Colonic mucosa (tissue), 4 donors: ENCODE results near the gene MLYCD. TPM values are rescaled to one million over a fixed set of nuclear protein-coding genes. Genes with fewer than 3 reads are reported as not detected.

Experiments used
- DNase-seq: peaks from one replicate; pipeline ENCODE4 v3.0.0-alpha.2; 2020
- H3K27ac ChIP-seq: fragments of 200-600 bp; one replicate; pipeline ENCODE4 v1.8.0; 2021
- H3K27me3 ChIP-seq: fragments of 200-600 bp; one replicate; pipeline ENCODE4 v1.8.0; 2021
- H3K36me3 ChIP-seq: fragments of 200-600 bp; one replicate; pipeline ENCODE4 v1.8.0; 2021
- H3K4me1 ChIP-seq: fragments of 200-600 bp; one replicate; pipeline ENCODE4 v1.8.0; 2021; ENCODE audit warnings: mild to moderate bottlenecking
- H3K4me3 ChIP-seq: fragments of 200-600 bp; one replicate; pipeline ENCODE4 v1.8.0; 2021
- H3K9ac ChIP-seq, 2 donors: one replicate each; pipeline ENCODE4 v1.7.0; 2013; ENCODE audit warnings: control low read depth in 2 of 2, low read depth in 2 of 2, low read length in 2 of 2
- H3K9me3 ChIP-seq: fragments of 200-600 bp; one replicate; pipeline ENCODE4 v1.8.0; 2021
- intact Hi-C: fragments of 100-400 bp; cut with DNase I; formaldehyde crosslinking; loops from one replicate; pipeline ENCODE4 v1.14.1; 2022
- total RNA-seq, 2 donors: library from RNA; stranded (reverse); fragmentation: NEBNext Ultra II Directional in 1 of 2; extraction: Animal tissue kit (Norgen Biotek cat#: 25700) in 1 of 2; gene quantifications; one replicate each; pipeline ENCODE4 v1.2.1, GENCODE V29; 2021
- TF ChIP-seq, protein P1 (sequence below): fragments of 200-600 bp; IDR thresholded peaks from one replicate; pipeline ENCODE4 v1.8.0; 2022; ENCODE audit warnings: antibody characterized with exemption, mild to moderate bottlenecking
- donor health status: healthy.
- donor health status: DM: no; HTN: no; CAD: no.
- donor health status: DM: no; HTN: no; CAD: no.

Gene MLYCD
- total RNA-seq, 2 donors from 2014 or later, result 5.5 to 10.6 TPM

DNA sequence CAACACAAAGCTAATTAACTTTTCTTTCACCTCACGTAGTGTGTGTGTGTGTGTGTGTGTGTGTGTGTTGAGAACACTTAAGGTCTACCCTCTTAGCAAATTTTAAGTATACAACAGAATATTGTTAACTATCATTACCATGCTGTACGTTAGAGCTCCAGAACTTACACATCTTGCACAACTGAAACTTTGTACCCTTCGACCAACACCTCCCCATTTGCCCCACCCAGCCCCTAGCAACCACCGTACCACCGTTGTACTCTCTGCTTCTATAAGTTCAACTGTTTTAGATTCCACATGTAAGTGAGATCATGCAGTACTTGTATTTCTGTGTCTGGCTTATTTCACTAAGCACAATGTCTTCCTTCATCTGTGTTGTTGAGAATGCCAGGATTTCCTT lies 28.1 kb upstream of the MLYCD start:
- TF ChIP-seq, protein P1, sequence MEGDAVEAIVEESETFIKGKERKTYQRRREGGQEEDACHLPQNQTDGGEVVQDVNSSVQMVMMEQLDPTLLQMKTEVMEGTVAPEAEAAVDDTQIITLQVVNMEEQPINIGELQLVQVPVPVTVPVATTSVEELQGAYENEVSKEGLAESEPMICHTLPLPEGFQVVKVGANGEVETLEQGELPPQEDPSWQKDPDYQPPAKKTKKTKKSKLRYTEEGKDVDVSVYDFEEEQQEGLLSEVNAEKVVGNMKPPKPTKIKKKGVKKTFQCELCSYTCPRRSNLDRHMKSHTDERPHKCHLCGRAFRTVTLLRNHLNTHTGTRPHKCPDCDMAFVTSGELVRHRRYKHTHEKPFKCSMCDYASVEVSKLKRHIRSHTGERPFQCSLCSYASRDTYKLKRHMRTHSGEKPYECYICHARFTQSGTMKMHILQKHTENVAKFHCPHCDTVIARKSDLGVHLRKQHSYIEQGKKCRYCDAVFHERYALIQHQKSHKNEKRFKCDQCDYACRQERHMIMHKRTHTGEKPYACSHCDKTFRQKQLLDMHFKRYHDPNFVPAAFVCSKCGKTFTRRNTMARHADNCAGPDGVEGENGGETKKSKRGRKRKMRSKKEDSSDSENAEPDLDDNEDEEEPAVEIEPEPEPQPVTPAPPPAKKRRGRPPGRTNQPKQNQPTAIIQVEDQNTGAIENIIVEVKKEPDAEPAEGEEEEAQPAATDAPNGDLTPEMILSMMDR, result no peak
- intact Hi-C loops, result no loop called here
- H3K4me1 ChIP-seq, result no peaks in the 10 kb centered on the region
- no peak for DNase-seq
- H3K9me3 ChIP-seq, result no peaks in the 10 kb centered on the region
- no peak overlapping the region for H3K27ac ChIP-seq
- H3K36me3 ChIP-seq, result no peaks in the 10 kb centered on the region
- H3K4me3 ChIP-seq, result no peak overlapping the region
- H3K9ac ChIP-seq, result no peak overlapping the region
- H3K27me3 ChIP-seq, result no peaks in the 10 kb centered on the region

- H3K36me3 ChIP-seq, result no peaks in the 10 kb centered on the region
- no peaks in the 10 kb centered on the region for H3K4me1 ChIP-seq
- H3K27me3 ChIP-seq, result peaks cover 3% of the 10 kb centered on the region
- TF ChIP-seq, protein P1, result no peak
- H3K27ac ChIP-seq, result no peak overlapping the region
- intact Hi-C loops, result no loop called here
- DNase-seq, result no peak
- no peak overlapping the region for H3K4me3 ChIP-seq
- no peaks in the 10 kb centered on the region for H3K9me3 ChIP-seq
- no peak overlapping the region for H3K9ac ChIP-seq
Observed at GRCh38 chr16:83878838-83879237, 20.1 kb upstream of the MLYCD start.

DNA sequence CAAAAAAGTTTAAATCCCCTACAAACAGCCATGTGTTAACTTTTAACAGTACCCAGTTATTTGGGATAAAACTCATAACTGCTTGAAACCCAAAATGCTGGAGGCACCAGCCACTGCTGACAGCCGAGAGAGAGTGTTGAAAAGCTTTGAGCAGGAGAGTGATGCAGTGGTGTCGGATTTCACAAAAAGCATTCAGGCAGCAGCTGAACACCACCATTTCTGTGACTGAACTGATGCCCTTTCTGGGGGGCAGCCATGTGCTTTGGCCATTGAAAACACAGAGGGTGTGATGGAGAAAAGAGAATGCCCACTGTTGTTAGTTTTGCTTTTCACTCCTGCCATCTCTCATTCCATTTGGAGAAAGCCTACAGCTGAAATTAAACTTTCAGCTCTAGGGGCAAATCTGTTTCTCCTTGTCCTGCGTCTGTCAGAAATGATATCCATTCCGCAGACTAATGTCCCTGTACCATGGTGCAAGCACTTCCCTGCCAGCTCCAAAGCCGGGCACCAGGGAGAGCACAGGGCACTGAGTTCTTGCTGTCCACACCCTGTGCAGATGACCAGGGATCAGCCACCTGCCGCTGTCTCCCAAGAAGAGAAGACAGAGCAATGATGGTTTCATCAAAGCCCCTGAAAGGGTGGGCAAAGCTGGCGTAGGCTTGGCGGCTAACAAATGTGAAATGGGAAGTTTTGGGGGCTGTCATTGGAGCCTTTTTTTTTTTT lies 16.6 kb upstream of the MLYCD start:
- H3K27ac ChIP-seq, result no peak overlapping the region
- H3K4me1 ChIP-seq, result no peaks in the 10 kb centered on the region
- H3K36me3 ChIP-seq, result no peaks in the 10 kb centered on the region
- intact Hi-C loops, result no loop called here
- TF ChIP-seq, protein P1, result no peak
- H3K9me3 ChIP-seq, result no peaks in the 10 kb centered on the region
- peaks cover 3% of the 10 kb centered on the region for H3K27me3 ChIP-seq
- H3K9ac ChIP-seq, result no peak overlapping the region
- no peak for DNase-seq
- H3K4me3 ChIP-seq, result no peak overlapping the region

GRCh38 chr16:83886199-83886971 lies 12.5 kb upstream of the MLYCD start:
- Histone ChIP-seq H3K36me3 (no peaks in the 10 kb centered on the region), H3K4me1 (no peaks in the 10 kb centered on the region), H3K27me3 (no peaks in the 10 kb centered on the region), H3K9me3 (no peaks in the 10 kb centered on the region), H3K9ac (no peak overlapping the region), H3K4me3 (no peak overlapping the region), H3K27ac (no peak overlapping the region)
- intact Hi-C loops, result no loop called here
- DNase-seq, result no peak
- TF ChIP-seq, protein P1, result no peak

DNA sequence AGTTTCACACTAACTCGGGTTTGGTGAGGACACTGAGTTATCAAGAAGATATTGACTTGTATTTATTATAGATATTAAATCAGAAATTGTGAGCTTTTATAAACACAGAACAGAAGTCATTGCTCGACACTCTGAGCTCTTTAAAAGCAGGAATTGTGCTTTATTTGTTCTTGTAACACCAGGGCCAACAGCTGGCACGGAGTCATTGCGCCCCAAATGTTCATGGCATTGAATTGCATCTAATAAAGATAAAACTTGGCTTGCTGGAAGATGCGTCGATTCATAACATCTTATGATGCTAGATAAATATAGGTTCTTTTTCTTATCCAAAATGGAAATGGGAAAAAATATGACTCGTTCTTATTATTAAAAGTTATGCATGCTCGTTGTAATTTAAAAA lies 11.8 kb upstream of the MLYCD start:
- Histone ChIP-seq H3K36me3 (no peaks in the 10 kb centered on the region), H3K9me3 (no peaks in the 10 kb centered on the region), H3K4me1 (no peaks in the 10 kb centered on the region), H3K27me3 (no peaks in the 10 kb centered on the region), H3K4me3 (no peak overlapping the region), H3K27ac (no peak overlapping the region), H3K9ac (no peak overlapping the region)
- TF ChIP-seq, protein P1, result no peak
- DNase-seq, result no peak
- intact Hi-C loops, result no loop called here
